ENCODE results near the gene SOX6. TPM values are rescaled to one million over a fixed set of nuclear protein-coding genes. Genes with fewer than 3 reads are reported as not detected.

SOX6 gene
- polyA plus RNA-seq, 1 donor from 2014 or later: 2.2 TPM

- Histone ChIP-seq H3K27me3 (ENCODE audit: insufficient read depth, low read depth, low read length) (no peaks in the 10 kb centered on the region), H4K20me1 (ENCODE audit: insufficient read depth) (no peaks in the 10 kb centered on the region), H3K4me3 (ENCODE audit: low read length) (no peak overlapping the region), H2AFZ (ENCODE audit: low read depth, low read length) (no peak overlapping the region), H3K9me3 (ENCODE audit: low read length) (no peaks in the 10 kb centered on the region), H3K36me3 (ENCODE audit: insufficient read depth, low read length) (no peaks in the 10 kb centered on the region), H3K9ac (ENCODE audit: low read length) (no peak overlapping the region), H3K9me2 (ENCODE audit: insufficient read depth, low read length) (no peaks in the 10 kb centered on the region), H3K4me2 (ENCODE audit: low read length) (no peak overlapping the region), H3F3A (ENCODE audit: insufficient read depth, low read length, poor library complexity, severe bottlenecking) (no peaks in the 10 kb centered on the region), H3K79me2 (replicated peaks; ENCODE audit: insufficient read depth, low read length) (no peaks in the 10 kb centered on the region), H3K27ac (ENCODE audit: low read length) (no peak overlapping the region)
- no peak for TF ChIP-seq EZH2 (IDR thresholded peaks at IDR 0.05; ENCODE audit: borderline replicate concordance, insufficient read depth, low read length, poor library complexity, severe bottlenecking)
- TF ChIP-seq SMC3 (conservative IDR thresholded peaks at IDR 0.05; ENCODE audit: poor library complexity): no peak
- no peak for TF ChIP-seq RAD21 (conservative IDR thresholded peaks at IDR 0.05)
- no peak for TF ChIP-seq MXI1 (conservative IDR thresholded peaks at IDR 0.05; ENCODE audit: poor library complexity, severe bottlenecking)
- TF ChIP-seq REST (IDR thresholded peaks at IDR 0.05; ENCODE audit: borderline replicate concordance): no peak
- TF ChIP-seq TAF1 (IDR thresholded peaks at IDR 0.05; ENCODE audit: low read depth): no peak
- no peak for TF ChIP-seq POLR2AphosphoS5 (IDR thresholded peaks at IDR 0.05)
- no peak for TF ChIP-seq CTCF (IDR thresholded peaks at IDR 0.05; ENCODE audit: poor library complexity, severe bottlenecking)
Observed at GRCh38 chr11:16261836-16262644, 94.3 kb downstream of the SOX6 start.

GRCh38 chr11:16252373-16252772, 104.0 kb downstream of the SOX6 start:
- Histone ChIP-seq H3K79me2 (replicated peaks; ENCODE audit: insufficient read depth, low read length) (no peaks in the 10 kb centered on the region), H2AFZ (ENCODE audit: low read depth, low read length) (no peak overlapping the region), H3K4me3 (ENCODE audit: low read length) (no peak overlapping the region), H3K9ac (ENCODE audit: low read length) (no peak overlapping the region), H3K27ac (ENCODE audit: low read length) (no peak overlapping the region), H3K9me2 (ENCODE audit: insufficient read depth, low read length) (no peaks in the 10 kb centered on the region), H3K27me3 (ENCODE audit: insufficient read depth, low read depth, low read length) (no peaks in the 10 kb centered on the region), H4K20me1 (ENCODE audit: insufficient read depth) (no peaks in the 10 kb centered on the region), H3K9me3 (ENCODE audit: low read length) (no peaks in the 10 kb centered on the region), H3K36me3 (ENCODE audit: insufficient read depth, low read length) (no peaks in the 10 kb centered on the region), H3K4me2 (ENCODE audit: low read length) (no peak overlapping the region), H3F3A (ENCODE audit: insufficient read depth, low read length, poor library complexity, severe bottlenecking) (no peaks in the 10 kb centered on the region)
- TF ChIP-seq SMC3 (conservative IDR thresholded peaks at IDR 0.05; ENCODE audit: poor library complexity): no peak
- no peak for TF ChIP-seq POLR2AphosphoS5 (IDR thresholded peaks at IDR 0.05)
- TF ChIP-seq CTCF (IDR thresholded peaks at IDR 0.05; ENCODE audit: poor library complexity, severe bottlenecking): no peak
- TF ChIP-seq MXI1 (conservative IDR thresholded peaks at IDR 0.05; ENCODE audit: poor library complexity, severe bottlenecking): no peak
- TF ChIP-seq EP300 (conservative IDR thresholded peaks at IDR 0.05; ENCODE audit: poor library complexity, severe bottlenecking): no peak
- TF ChIP-seq REST (IDR thresholded peaks at IDR 0.05; ENCODE audit: borderline replicate concordance): no peak
- TF ChIP-seq TAF1 (IDR thresholded peaks at IDR 0.05; ENCODE audit: low read depth): no peak
- no peak for TF ChIP-seq RAD21 (conservative IDR thresholded peaks at IDR 0.05)
- TF ChIP-seq EZH2 (IDR thresholded peaks at IDR 0.05; ENCODE audit: borderline replicate concordance, insufficient read depth, low read length, poor library complexity, severe bottlenecking): no peak
